Trophoblast cell (in vitro differentiated cells and primary cell): ENCODE data around the gene AGXT2.

Experiments used
- DNase-seq, 2 donors: peaks; one replicate each; pipeline ENCODE4 v3.0.0-alpha.2; 2016
- H2AFZ ChIP-seq: 2 replicates; pipeline ENCODE4 v1.6.1; 2013; ENCODE audit warnings: low read length, moderate library complexity, mild to moderate bottlenecking; ENCODE audit not compliant: insufficient read depth, poor library complexity
- H2AK5ac ChIP-seq: 2 replicates; pipeline ENCODE4 v1.6.1; 2013; ENCODE audit warnings: mild to moderate bottlenecking, low read length
- H2BK120ac ChIP-seq: 2 replicates; pipeline ENCODE4 v1.6.1; 2013; ENCODE audit warnings: low read length, mild to moderate bottlenecking, moderate library complexity; ENCODE audit not compliant: insufficient read depth, poor library complexity
- H2BK12ac ChIP-seq: 2 replicates; pipeline ENCODE4 v1.6.1; 2013; ENCODE audit warnings: mild to moderate bottlenecking, low read length, moderate library complexity
- H2BK5ac ChIP-seq: 2 replicates; pipeline ENCODE4 v1.6.1; 2013; ENCODE audit warnings: low read length, low read depth, moderate library complexity, mild to moderate bottlenecking; ENCODE audit not compliant: poor library complexity
- H3K14ac ChIP-seq: 2 replicates; pipeline ENCODE4 v1.6.1; 2013; ENCODE audit warnings: mild to moderate bottlenecking, low read length
- H3K18ac ChIP-seq: 2 replicates; pipeline ENCODE4 v1.6.1; 2013; ENCODE audit warnings: mild to moderate bottlenecking, low read length
- H3K23ac ChIP-seq: 2 replicates; pipeline ENCODE4 v1.6.1; 2013; ENCODE audit warnings: low read length
- H3K27ac ChIP-seq: 2 replicates; pipeline ENCODE4 v1.5.1; 2013; ENCODE audit warnings: low read depth, mild to moderate bottlenecking, inconsistent platforms, low read length, moderate library complexity
- H3K27me3 ChIP-seq: 2 replicates; pipeline ENCODE4 v1.6.1; 2013; ENCODE audit warnings: inconsistent platforms, mild to moderate bottlenecking, low read length, moderate library complexity; ENCODE audit not compliant: insufficient read depth
- H3K36me3 ChIP-seq, 2 experiments: 1 replicate in 1 of 2; 2 replicates in 1 of 2; pipeline ENCODE4 v1.6.1; 2013; ENCODE audit warnings: low read length in 2 of 2, mild to moderate bottlenecking in 2 of 2, moderate library complexity in 1 of 2; ENCODE audit not compliant: insufficient read depth in 2 of 2, control insufficient read depth in 1 of 2
- H3K4ac ChIP-seq: 2 replicates; pipeline ENCODE4 v1.6.1; 2013; ENCODE audit warnings: low read depth, mild to moderate bottlenecking, low read length, moderate library complexity
- H3K4me1 ChIP-seq, 2 experiments: 1 replicate in 1 of 2; 2 replicates in 1 of 2; pipeline ENCODE4 v1.6.1; 2013; ENCODE audit warnings: low read length in 2 of 2, mild to moderate bottlenecking in 2 of 2, moderate library complexity in 1 of 2; ENCODE audit not compliant: insufficient read depth in 2 of 2, control insufficient read depth in 1 of 2
- H3K4me2 ChIP-seq: 2 replicates; pipeline ENCODE4 v1.6.1; 2013; ENCODE audit warnings: inconsistent platforms, mild to moderate bottlenecking, low read length, moderate library complexity
- H3K4me3 ChIP-seq: 2 replicates; pipeline ENCODE4 v1.5.1; 2013; ENCODE audit warnings: mild to moderate bottlenecking, low read depth, low read length, inconsistent platforms
- H3K79me1 ChIP-seq: one replicate; pipeline ENCODE4 v1.6.1; 2013; ENCODE audit warnings: low read length
- H3K79me2 ChIP-seq: 2 replicates; pipeline ENCODE4 v1.6.1; 2013; ENCODE audit warnings: low read length, mild to moderate bottlenecking; ENCODE audit not compliant: control insufficient read depth, insufficient read depth, poor library complexity
- H3K9ac ChIP-seq: 2 replicates; pipeline ENCODE4 v1.6.1; 2013; ENCODE audit warnings: mild to moderate bottlenecking, low read length
- H3K9me3 ChIP-seq: 2 replicates; pipeline ENCODE4 v1.6.1; 2013; ENCODE audit warnings: low read depth, mild to moderate bottlenecking, control low read depth, inconsistent platforms, low read length; ENCODE audit not compliant: insufficient read depth
- H4K12ac ChIP-seq: 2 replicates; pipeline ENCODE4 v1.6.1; 2013; ENCODE audit warnings: low read depth, mild to moderate bottlenecking, low read length, moderate library complexity
- H4K8ac ChIP-seq: 2 replicates; pipeline ENCODE4 v1.6.1; 2013; ENCODE audit warnings: low read depth, mild to moderate bottlenecking, low read length, moderate library complexity
- H4K91ac ChIP-seq: one replicate; pipeline ENCODE4 v1.6.1; 2013; ENCODE audit warnings: low read depth, mild to moderate bottlenecking, low read length, moderate library complexity
- WGBS: extraction: QIAGEN DNeasy Blood & Tissue Kit; methylation state at CpG from one replicate; pipeline ENCODE4 v1.1.7; 2013; ENCODE audit warnings: missing lambda C conversion rate; ENCODE audit not compliant: insufficient read length, insufficient coverage; ENCODE audit errors: extremely low coverage; 5-methylcytosine and 5-hydroxymethylcytosine counted together

The AGXT2 gene

DNA sequence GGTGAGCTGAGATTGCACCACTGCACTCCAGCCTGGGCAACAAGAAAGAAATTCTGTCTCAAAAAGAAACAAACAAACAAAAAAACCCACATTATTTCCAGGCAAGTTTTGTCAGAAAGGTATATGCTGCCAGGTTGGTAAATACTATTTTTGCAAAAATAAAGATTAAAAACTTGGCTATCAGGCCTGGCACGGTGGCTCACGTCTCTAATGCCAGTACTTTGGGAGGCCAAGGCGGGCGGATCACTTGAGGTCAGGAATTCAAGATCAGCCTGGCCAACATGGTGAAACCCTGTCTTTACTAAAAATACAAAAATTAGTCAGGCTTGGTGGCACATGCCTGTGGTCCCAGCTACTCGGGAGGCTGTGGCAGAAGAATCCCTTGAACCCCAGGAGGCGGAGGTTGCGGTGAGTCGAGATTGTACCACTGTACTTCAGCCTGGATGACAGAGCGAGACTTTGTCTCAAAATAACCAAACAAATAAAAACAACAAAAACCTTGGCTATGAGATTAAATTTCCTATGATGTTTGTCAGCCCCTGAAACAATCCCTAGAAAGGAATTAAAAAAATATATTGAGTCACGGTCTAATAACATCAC is 22.7 kb downstream of the AGXT2 start:
- no peak overlapping the region for H3K23ac ChIP-seq
- H3K27me3 ChIP-seq, result no peaks in the 10 kb centered on the region
- no peaks in the 10 kb centered on the region for H3K79me2 ChIP-seq
- H3K36me3 ChIP-seq, result no peaks in the 10 kb centered on the region
- no peaks in the 10 kb centered on the region for H3K4me1 ChIP-seq
- WGBS, result no CpG with 5 or more reads among the region's 10 CpGs
- H2BK120ac ChIP-seq, result no peak overlapping the region
- no peaks in the 10 kb centered on the region for H3K9me3 ChIP-seq
- no peak overlapping the region for H2AK5ac ChIP-seq
- H4K8ac ChIP-seq, result no peak overlapping the region
- H2BK12ac ChIP-seq, result no peak overlapping the region
- no peak overlapping the region for H3K9ac ChIP-seq
- no peak overlapping the region for H2AFZ ChIP-seq
- no peak for DNase-seq
- H4K12ac ChIP-seq, result no peak overlapping the region
- H3K4ac ChIP-seq, result no peak overlapping the region
- no peak overlapping the region for H3K18ac ChIP-seq
- H3K14ac ChIP-seq, result no peak overlapping the region
- no peak overlapping the region for H4K91ac ChIP-seq
- no peak overlapping the region for H3K27ac ChIP-seq
- no peak overlapping the region for H3K4me2 ChIP-seq
- no peak overlapping the region for H2BK5ac ChIP-seq
- no peaks in the 10 kb centered on the region for H3K79me1 ChIP-seq
- no peak overlapping the region for H3K4me3 ChIP-seq

DNA sequence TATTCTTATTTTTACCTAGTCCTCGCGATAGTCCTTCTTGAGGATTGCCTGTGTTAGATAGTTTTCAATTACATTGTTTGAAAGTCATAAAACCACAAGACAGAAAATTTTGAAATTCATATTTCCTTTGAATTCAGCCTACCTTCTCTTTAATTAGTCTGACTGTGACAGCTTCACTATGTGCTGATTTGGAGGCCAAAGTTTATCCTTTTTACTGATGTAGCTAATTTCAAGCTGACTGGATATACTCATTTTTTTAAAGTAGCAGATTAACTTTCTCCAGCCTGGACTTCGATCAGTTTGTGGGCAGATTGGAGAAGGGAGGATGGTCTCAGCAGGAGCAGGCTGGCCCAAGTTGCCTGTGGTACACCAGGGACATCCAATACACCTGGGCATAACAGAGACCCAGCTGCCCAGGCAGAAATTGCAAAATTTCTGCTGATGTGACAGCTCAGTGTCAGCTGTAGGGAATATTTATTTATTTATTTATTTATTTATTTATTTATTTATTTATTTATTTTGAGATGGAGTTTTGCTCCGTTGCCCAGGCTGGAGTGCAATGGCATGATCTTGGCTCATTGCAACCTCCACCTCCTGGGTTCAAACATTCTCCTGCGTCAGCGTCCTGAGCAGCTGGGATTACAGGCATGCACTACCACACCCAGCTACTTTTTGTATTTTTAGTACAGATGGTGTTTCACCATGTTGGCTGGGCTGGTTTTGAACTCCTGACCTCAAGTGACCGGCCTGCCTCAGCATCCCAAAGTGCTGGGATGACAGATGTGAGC is 24.2 kb downstream of the AGXT2 start:
- Histone ChIP-seq H3K14ac (no peak overlapping the region), H3K4me2 (no peak overlapping the region), H3K27me3 (no peaks in the 10 kb centered on the region), H4K91ac (no peak overlapping the region), H3K23ac (no peak overlapping the region), H3K18ac (no peak overlapping the region), H2AFZ (no peak overlapping the region), H2AK5ac (no peak overlapping the region), H3K4ac (no peak overlapping the region), H3K79me2 (no peaks in the 10 kb centered on the region), H3K4me3 (no peak overlapping the region), H2BK12ac (no peak overlapping the region), H3K9me3 (no peaks in the 10 kb centered on the region), H4K8ac (no peak overlapping the region), H2BK120ac (no peak overlapping the region), H3K27ac (no peak overlapping the region), H2BK5ac (no peak overlapping the region), H3K9ac (no peak overlapping the region), H4K12ac (no peak overlapping the region), H3K79me1 (no peaks in the 10 kb centered on the region), H3K4me1 (no peaks in the 10 kb centered on the region), H3K36me3 (no peaks in the 10 kb centered on the region)
- WGBS, result no CpG with 5 or more reads among the region's 7 CpGs
- DNase-seq, result no peak

DNA sequence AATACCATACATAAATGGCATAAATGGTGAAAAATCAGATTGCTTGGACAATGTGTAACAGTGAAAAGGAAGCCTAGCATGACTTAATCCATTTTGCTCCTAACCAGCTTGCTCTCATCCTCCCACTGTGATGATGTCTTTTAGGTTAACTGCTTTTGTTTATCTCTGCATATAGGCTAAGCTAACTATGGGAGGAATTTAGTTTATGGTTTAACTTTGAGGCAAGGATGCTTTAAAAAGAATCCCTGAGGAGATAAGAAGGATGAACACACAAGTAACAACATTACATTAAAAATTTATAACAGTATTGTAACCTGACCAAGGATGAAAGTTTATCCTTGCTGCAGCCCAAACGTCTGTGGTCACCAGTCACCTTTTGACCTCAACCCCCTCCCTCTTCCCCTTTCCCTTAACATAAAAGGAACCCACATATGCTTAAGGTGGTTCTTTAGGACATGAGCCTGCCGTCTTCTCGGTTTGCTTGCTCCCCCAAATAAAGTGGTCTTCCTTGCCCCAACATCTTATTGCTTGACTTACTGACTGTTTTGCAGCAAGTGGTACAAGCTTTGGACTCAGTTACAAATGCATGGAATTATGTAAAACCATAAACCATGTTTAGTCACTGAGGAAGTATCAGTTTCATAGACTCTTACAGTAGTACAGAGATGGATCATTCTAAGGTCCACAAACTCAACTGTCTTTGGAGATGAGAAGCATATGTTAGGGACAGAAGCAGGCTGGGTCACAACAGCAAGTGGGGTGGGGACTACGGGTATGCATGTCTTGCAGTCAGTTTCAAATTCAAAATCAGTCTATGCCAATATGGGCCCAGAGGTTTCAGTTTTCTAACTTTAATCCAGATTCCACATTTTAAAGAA is 31.3 kb downstream of the AGXT2 start:
- no peak overlapping the region for H3K4me3 ChIP-seq
- no peak overlapping the region for H2AFZ ChIP-seq
- no peaks in the 10 kb centered on the region for H3K9me3 ChIP-seq
- H3K27me3 ChIP-seq, result no peaks in the 10 kb centered on the region
- H3K4ac ChIP-seq, result no peak overlapping the region
- no peak overlapping the region for H3K23ac ChIP-seq
- no peaks in the 10 kb centered on the region for H3K79me2 ChIP-seq
- DNase-seq, result no peak
- no peaks in the 10 kb centered on the region for H3K79me1 ChIP-seq
- H3K36me3 ChIP-seq, result no peaks in the 10 kb centered on the region
- no CpG with 5 or more reads among the region's 4 CpGs for WGBS
- no peak overlapping the region for H2BK12ac ChIP-seq
- H4K8ac ChIP-seq, result no peak overlapping the region
- H2AK5ac ChIP-seq, result no peak overlapping the region
- H3K27ac ChIP-seq, result no peak overlapping the region
- no peak overlapping the region for H4K12ac ChIP-seq
- no peak overlapping the region for H4K91ac ChIP-seq
- H3K9ac ChIP-seq, result no peak overlapping the region
- no peak overlapping the region for H3K14ac ChIP-seq
- no peak overlapping the region for H3K18ac ChIP-seq
- H3K4me1 ChIP-seq, result no peaks in the 10 kb centered on the region
- H3K4me2 ChIP-seq, result no peak overlapping the region
- H2BK5ac ChIP-seq, result no peak overlapping the region
- no peak overlapping the region for H2BK120ac ChIP-seq

DNA sequence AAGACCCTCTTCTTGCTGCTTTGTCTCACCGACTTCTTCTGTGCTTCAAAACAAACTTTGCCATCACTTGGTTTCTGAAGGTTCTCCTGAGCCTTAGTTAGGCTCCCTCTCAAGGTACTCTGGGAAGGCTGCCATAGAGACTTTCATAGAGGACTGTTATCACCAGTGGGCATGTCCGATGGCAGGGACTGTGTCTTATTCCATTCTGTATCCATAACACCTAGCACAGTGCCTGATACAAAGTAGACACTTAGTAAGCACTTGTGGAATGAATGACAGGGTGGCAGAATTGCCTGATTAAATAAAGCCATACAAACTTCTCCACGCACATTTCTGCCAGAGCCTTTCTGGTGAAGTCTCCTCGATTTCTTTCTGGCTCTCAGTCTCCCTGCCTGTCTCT is 32.7 kb downstream of the AGXT2 start:
- no peak overlapping the region for H2BK5ac ChIP-seq
- H4K12ac ChIP-seq, result no peak overlapping the region
- DNase-seq, result no peak
- H3K36me3 ChIP-seq, result no peaks in the 10 kb centered on the region
- H3K4me2 ChIP-seq, result no peak overlapping the region
- no peak overlapping the region for H2AFZ ChIP-seq
- no peaks in the 10 kb centered on the region for H3K4me1 ChIP-seq
- no peak overlapping the region for H3K23ac ChIP-seq
- no CpG with 5 or more reads among the region's 4 CpGs for WGBS
- no peak overlapping the region for H3K4ac ChIP-seq
- no peak overlapping the region for H2BK120ac ChIP-seq
- no peak overlapping the region for H2BK12ac ChIP-seq
- H3K9me3 ChIP-seq, result no peaks in the 10 kb centered on the region
- H3K14ac ChIP-seq, result no peak overlapping the region
- H4K8ac ChIP-seq, result no peak overlapping the region
- no peak overlapping the region for H3K9ac ChIP-seq
- H2AK5ac ChIP-seq, result no peak overlapping the region
- no peak overlapping the region for H3K4me3 ChIP-seq
- H4K91ac ChIP-seq, result no peak overlapping the region
- no peaks in the 10 kb centered on the region for H3K79me2 ChIP-seq
- H3K18ac ChIP-seq, result no peak overlapping the region
- no peaks in the 10 kb centered on the region for H3K79me1 ChIP-seq
- H3K27me3 ChIP-seq, result no peaks in the 10 kb centered on the region
- H3K27ac ChIP-seq, result no peak overlapping the region
